GM13976 (cell line): Measurements from ENCODE around the gene PDE6B.

Experiments used
- DNase-seq: peaks from one replicate; pipeline ENCODE4 v3.0.0; 2012; ENCODE audit warnings: low spot score
- CTCF ChIP-seq: IDR thresholded peaks from 2 replicates; pipeline ENCODE4 v1.5.1; 2012; ENCODE audit warnings: borderline replicate concordance, mild to moderate bottlenecking; ENCODE audit not compliant: insufficient read depth; ENCODE audit errors: extremely low read depth, missing control alignments, control extremely low read depth
- in situ Hi-C: fragments of 300-500 bp; cut with MboI; formaldehyde crosslinking; loops from one replicate; pipeline ENCODE4 v1.12.0; 2022; ENCODE audit warnings: low sequenced_read_pairs, mixed read lengths, inconsistent platforms; ENCODE audit not compliant: unreplicated experiment

The PDE6B gene

GRCh38 chr4:675036-675882 is 49.9 kb downstream of the PDE6B start:
- TF ChIP-seq CTCF: no peak
- no peak for DNase-seq
- in situ Hi-C loops: no loop called here

- TF ChIP-seq CTCF: no peak
- DNase-seq: peak; percentile 82
- in situ Hi-C loops: no loop called here
These were observed 50.9 kb downstream of the PDE6B start for GRCh38 chr4:675980-676870.

GRCh38 chr4:676871-677235 is 51.5 kb downstream of the PDE6B start:
- DNase-seq: no peak
- TF ChIP-seq CTCF: no peak
- in situ Hi-C loops: no loop called here

- DNase-seq: no peak
- in situ Hi-C loops: no loop called here
- TF ChIP-seq CTCF: no peak
These were observed 52.3 kb downstream of the PDE6B start for GRCh38 chr4:677431-678293.

GRCh38 chr4:678331-679103 is 53.1 kb downstream of the PDE6B start:
- no peak for DNase-seq
- no peak for TF ChIP-seq CTCF
- in situ Hi-C loops: no loop called here
